ENCODE results near the gene KRTAP10-2.

DNA sequence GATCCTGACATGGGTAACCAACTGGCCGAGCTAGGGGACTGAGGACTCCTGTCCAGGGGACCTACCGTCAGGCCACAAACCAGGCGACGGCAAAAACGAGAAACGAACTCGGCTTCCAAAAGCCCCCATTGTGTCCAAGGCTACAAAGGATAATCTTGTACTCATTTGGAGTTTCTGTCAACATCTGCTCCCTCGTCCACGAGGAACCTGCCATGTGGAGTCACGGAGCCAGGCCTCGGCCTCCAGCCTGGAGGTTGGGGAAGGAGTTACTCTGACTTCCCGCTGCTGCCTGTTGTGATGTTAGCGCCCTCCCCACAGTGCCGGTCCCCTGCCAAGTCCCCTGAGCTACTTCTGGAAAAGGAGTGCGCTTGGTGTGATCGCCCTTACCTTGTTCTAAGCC, 18.6 kb downstream of the KRTAP10-2 start:
- TF ChIP-seq, protein P1, sequence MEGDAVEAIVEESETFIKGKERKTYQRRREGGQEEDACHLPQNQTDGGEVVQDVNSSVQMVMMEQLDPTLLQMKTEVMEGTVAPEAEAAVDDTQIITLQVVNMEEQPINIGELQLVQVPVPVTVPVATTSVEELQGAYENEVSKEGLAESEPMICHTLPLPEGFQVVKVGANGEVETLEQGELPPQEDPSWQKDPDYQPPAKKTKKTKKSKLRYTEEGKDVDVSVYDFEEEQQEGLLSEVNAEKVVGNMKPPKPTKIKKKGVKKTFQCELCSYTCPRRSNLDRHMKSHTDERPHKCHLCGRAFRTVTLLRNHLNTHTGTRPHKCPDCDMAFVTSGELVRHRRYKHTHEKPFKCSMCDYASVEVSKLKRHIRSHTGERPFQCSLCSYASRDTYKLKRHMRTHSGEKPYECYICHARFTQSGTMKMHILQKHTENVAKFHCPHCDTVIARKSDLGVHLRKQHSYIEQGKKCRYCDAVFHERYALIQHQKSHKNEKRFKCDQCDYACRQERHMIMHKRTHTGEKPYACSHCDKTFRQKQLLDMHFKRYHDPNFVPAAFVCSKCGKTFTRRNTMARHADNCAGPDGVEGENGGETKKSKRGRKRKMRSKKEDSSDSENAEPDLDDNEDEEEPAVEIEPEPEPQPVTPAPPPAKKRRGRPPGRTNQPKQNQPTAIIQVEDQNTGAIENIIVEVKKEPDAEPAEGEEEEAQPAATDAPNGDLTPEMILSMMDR (IDR thresholded peaks at IDR 0.05; ENCODE audit: insufficient read depth, low read length, poor library complexity, severe bottlenecking), result no peak
- TF ChIP-seq EZH2phosphoT487 (conservative IDR thresholded peaks at IDR 0.05; ENCODE audit: low read length), result no peak
